OCI-LY7 (cell line): Measurements from ENCODE around the gene KPTN. TPM values are rescaled to one million over a fixed set of nuclear protein-coding genes. Genes with fewer than 3 reads are reported as not detected.

ENCODE experiments used
- BruUV-seq: library from RNA; stranded (reverse); fragments of 400-500 nt; replicated peaks from 2 replicates; lab custom pipeline; 2021; lab: Mats Ljungman, UMichigan
- CTCF ChIA-PET: fragments of 300-600 bp; sonication (Branson Sonifier 250); formaldehyde crosslinking; loops from one replicate; lab custom pipeline; 2022; ENCODE audit warnings: antibody characterized with exemption; ENCODE audit not compliant: unreplicated experiment; lab: Charles Lee
- POLR2A ChIA-PET: fragments of 300-600 bp; sonication (Branson Sonifier 250); formaldehyde crosslinking; loops from one replicate; lab custom pipeline; 2022; ENCODE audit warnings: antibody characterized with exemption; lab: Charles Lee
- DNase-seq: peaks from one replicate; pipeline ENCODE4 v3.0.0-alpha.2; 2015; ENCODE audit warnings: low spot score
- H2AFZ ChIP-seq: fragments of 200-600 bp; sonication (generic), shearing (Covaris generic); 2 replicates; pipeline ENCODE4 v1.6.1; 2014; ENCODE audit warnings: mild to moderate bottlenecking, antibody characterized with exemption, low read length, moderate library complexity
- H3K27ac ChIP-seq: fragments of 200-600 bp; sonication (generic); 2 replicates; pipeline ENCODE4 v1.5.1; 2014; ENCODE audit warnings: mixed run types, low read depth, mild to moderate bottlenecking, moderate library complexity, low read length, inconsistent platforms; ENCODE audit not compliant: poor library complexity, severe bottlenecking
- H3K36me3 ChIP-seq: fragments of 200-600 bp; sonication (generic); 2 replicates; pipeline ENCODE4 v1.6.1; 2014; ENCODE audit warnings: mild to moderate bottlenecking, antibody characterized with exemption, low read length, moderate library complexity, mixed read lengths; ENCODE audit not compliant: insufficient read depth
- H3K4me1 ChIP-seq: fragments of 200-600 bp; sonication (generic); 2 replicates; pipeline ENCODE4 v1.5.1; 2014; ENCODE audit warnings: mild to moderate bottlenecking, low read length; ENCODE audit not compliant: insufficient read depth, poor library complexity, severe bottlenecking
- H3K4me2 ChIP-seq: fragments of 200-600 bp; sonication (generic); 2 replicates; pipeline ENCODE4 v1.6.1; 2014; ENCODE audit warnings: mild to moderate bottlenecking, low read length
- H3K4me3 ChIP-seq: fragments of 200-600 bp; sonication (generic); 2 replicates; pipeline ENCODE4 v1.5.1; 2014; ENCODE audit warnings: mild to moderate bottlenecking, low read depth, low read length; ENCODE audit not compliant: poor library complexity, severe bottlenecking
- H3K79me2 ChIP-seq: fragments of 200-600 bp; sonication (generic); 2 replicates; pipeline ENCODE4 v1.6.1; 2016; ENCODE audit warnings: low read depth, mild to moderate bottlenecking, low read length, moderate library complexity, mixed read lengths; ENCODE audit not compliant: insufficient read depth
- H3K9me2 ChIP-seq: fragments of 200-600 bp; sonication (generic); 2 replicates; pipeline ENCODE4 v1.6.1; 2016; ENCODE audit warnings: mild to moderate bottlenecking, low read length, mixed read lengths; ENCODE audit not compliant: insufficient read depth
- H3K9me3 ChIP-seq: fragments of 200-600 bp; sonication (generic); 2 replicates; pipeline ENCODE4 v1.6.1; 2014; ENCODE audit warnings: mild to moderate bottlenecking, mixed run types, low read length, mixed read lengths
- H4K20me1 ChIP-seq: fragments of 200-600 bp; sonication (generic); 2 replicates; pipeline ENCODE4 v1.6.1; 2014; ENCODE audit warnings: mild to moderate bottlenecking, antibody characterized with exemption, low read length, moderate library complexity, mixed read lengths; ENCODE audit not compliant: insufficient read depth
- CTCF ChIP-seq: fragments of 200-600 bp; sonication (generic); conservative IDR thresholded peaks from 2 replicates; pipeline ENCODE4 v1.5.1; 2014; ENCODE audit warnings: mild to moderate bottlenecking, antibody characterized with exemption, low read length, moderate library complexity, mixed read lengths
- EZH2phosphoT487 ChIP-seq: fragments of 200-600 bp; sonication (generic); IDR thresholded peaks from 2 replicates; pipeline ENCODE4 v1.6.1; 2018; ENCODE audit warnings: low read depth, borderline replicate concordance, mild to moderate bottlenecking, mixed run types, antibody characterized with exemption, low read length, moderate library complexity, mixed read lengths
- intact Hi-C: fragments of 100-400 bp; cut with micrococcal nuclease; formaldehyde crosslinking; loops from one replicate; pipeline ENCODE4 v1.10.0; 2022; ENCODE audit not compliant: unreplicated experiment
- total RNA-seq, 2 experiments: library from RNA; depleted of rRNA in 1 of 2; stranded (reverse); fragments of >200 nt in 1 of 2; shearing (Covaris generic) in 1 of 2; gene quantifications; 2 replicates each; pipeline ENCODE4 v1.2.3, GENCODE V29; 2014 to 2022

KPTN gene
- total RNA-seq, 2 experiments from 2014 or later, result 13.6 to 14.0 TPM

- Histone ChIP-seq H3K9me2 (no peaks in the 10 kb centered on the region), H3K4me2 (no peak overlapping the region), H3K4me3 (no peak overlapping the region), H2AFZ (no peak overlapping the region), H3K4me1 (peaks cover 46% of the 10 kb centered on the region), H3K79me2 (no peaks in the 10 kb centered on the region; the same call in 1 of the 2 replicates), H3K27ac (no peak overlapping the region), H3K36me3 (peaks cover 31% of the 10 kb centered on the region), H3K9me3 (no peaks in the 10 kb centered on the region), H4K20me1 (no peaks in the 10 kb centered on the region)
- DNase-seq, result no peak
- no TSS peak for BruUV-seq
- intact Hi-C loops, result loop anchor here (10.0 kb wide), 1 partner anchor 116 kb away; the partner anchor contains the start of gene BICRA
- POLR2A ChIA-PET, result interaction anchor here (0.5 kb wide), 1 partner anchor 82 kb away, joined by 3 read pairs; no protein-coding TSS in a partner anchor
- TF ChIP-seq CTCF (no peak), EZH2phosphoT487 (no peak)
- CTCF ChIA-PET, result no interaction called here
Observed at GRCh38 chr19:47489072-47489914, 5.3 kb upstream of the KPTN start.

- peak overlapping the region; percentile 96 for H3K4me2 ChIP-seq
- no peak overlapping the region for H2AFZ ChIP-seq
- H4K20me1 ChIP-seq, result no peaks in the 10 kb centered on the region
- CTCF ChIA-PET, result no interaction called here
- BruUV-seq, result TSS peak; percentile 66
- no peaks in the 10 kb centered on the region for H3K9me2 ChIP-seq
- POLR2A ChIA-PET, result interaction anchor here (1.3 kb wide), 1 partner anchor 24 kb away, joined by 3 read pairs; no protein-coding TSS in a partner anchor
- TF ChIP-seq CTCF, result no peak
- TF ChIP-seq EZH2phosphoT487, result no peak
- peaks cover 31% of the 10 kb centered on the region for H3K36me3 ChIP-seq
- no peaks in the 10 kb centered on the region for H3K9me3 ChIP-seq
- H3K4me1 ChIP-seq, result peaks cover 49% of the 10 kb centered on the region
- intact Hi-C loops, result loop anchor here (10.0 kb wide), 1 partner anchor 117 kb away; the partner anchor contains the start of gene BICRA
- no peaks in the 10 kb centered on the region; the same call in 1 of the 2 replicates for H3K79me2 ChIP-seq
- peak overlapping the region; percentile 91 for H3K27ac ChIP-seq
- peak; percentile 65 for DNase-seq
- peak overlapping the region; percentile 15 for H3K4me3 ChIP-seq
Observed at GRCh38 chr19:47487551-47488515, 3.8 kb upstream of the KPTN start.
